Measurements from ENCODE around the gene TMEFF2. TPM values are rescaled to one million over a fixed set of nuclear protein-coding genes. Genes with fewer than 3 reads are reported as not detected.

TMEFF2 gene
- total and polyA plus RNA-seq, 2 donors (not counting 1 experiment from before 2014, with no cell fraction given): not detected

GRCh38 chr2:191912764-191913163 lies 282.0 kb downstream of the TMEFF2 start:
- Mint-ChIP-seq H3K27me3 (peaks cover 13% of the 10 kb centered on the region), H3K27ac (no peak overlapping the region), H3K4me1 (no peaks in the 10 kb centered on the region), H3K4me3 (no peak overlapping the region), H3K9me3 (ENCODE audit: insufficient read depth) (no peaks in the 10 kb centered on the region)
- POLR2A ChIA-PET: no interaction called here
- Histone ChIP-seq H3K79me2 (ENCODE audit: control insufficient read depth, insufficient read depth, low read length) (no peaks in the 10 kb centered on the region), H3K4me1 (ENCODE audit: control insufficient read depth in 2 of 2, insufficient read depth in 2 of 2, low read length in 2 of 2) (no peaks in the 10 kb centered on the region), H2AFZ (ENCODE audit: insufficient read depth, low read depth, low read length, poor library complexity, severe bottlenecking) (no peak overlapping the region), H3K9ac (ENCODE audit: low read length) (no peak overlapping the region), H3K27me3 (replicated peaks in 1 of 4; ENCODE audit: control extremely low read depth in 1 of 4, control insufficient read depth in 3 of 4, insufficient read depth in 4 of 4, low read length in 3 of 4) (no peaks in the 10 kb centered on the region), H3K27ac (ENCODE audit: low read length in 2 of 2) (no peak overlapping the region), H3K36me3 (replicated peaks in 1 of 2; ENCODE audit: control extremely low read depth in 1 of 2, control insufficient read depth in 1 of 2, extremely low read depth in 1 of 2, insufficient read depth in 2 of 2, low read length in 1 of 2) (no peaks in the 10 kb centered on the region), H3K4me2 (replicated peaks; ENCODE audit: low read depth, low read length, poor library complexity, severe bottlenecking) (no peak overlapping the region), H3K4me3 (ENCODE audit: control extremely low read depth in 1 of 5, extremely low read depth in 1 of 5, insufficient read depth in 1 of 5, low read depth in 2 of 5, low read length in 4 of 5) (no peak overlapping the region), H3K9me3 (ENCODE audit: control extremely low read depth in 1 of 3, control insufficient read depth in 2 of 3, insufficient read depth in 1 of 3, low read length in 2 of 3) (no peaks in the 10 kb centered on the region), H4K20me1 (ENCODE audit: control insufficient read depth, insufficient read depth, low read length, poor library complexity, severe bottlenecking) (no peaks in the 10 kb centered on the region)
- ATAC-seq (ENCODE audit: low read depth) (no peak), DNase-seq (no peak)
- 50% methylated on average over 1 of the region's 3 CpGs for WGBS (ENCODE audit: insufficient coverage)
- intact Hi-C loops (cut with micrococcal nuclease): no loop called here
- no peak for TF ChIP-seq EZH2 (IDR thresholded peaks at IDR 0.05; ENCODE audit: borderline replicate concordance, insufficient read depth, low read depth, low read length, poor library complexity, severe bottlenecking)
- no peak for TF ChIP-seq CTCF (IDR thresholded peaks at IDR 0.05)
- CTCF ChIA-PET: no interaction called here

- ATAC-seq (ENCODE audit: low read depth): no peak
- ChIA-PET POLR2A (no interaction called here), CTCF (no interaction called here)
- Mint-ChIP-seq H3K4me1 (no peaks in the 10 kb centered on the region), H3K27ac (no peak overlapping the region), H3K27me3 (peaks cover 3% of the 10 kb centered on the region), H3K9me3 (ENCODE audit: insufficient read depth) (no peaks in the 10 kb centered on the region), H3K4me3 (no peak overlapping the region)
- TF ChIP-seq EZH2 (IDR thresholded peaks at IDR 0.05; ENCODE audit: borderline replicate concordance, insufficient read depth, low read depth, low read length, poor library complexity, severe bottlenecking) (no peak), CTCF (IDR thresholded peaks at IDR 0.05) (no peak)
- Histone ChIP-seq H3K9me3 (ENCODE audit: control extremely low read depth in 1 of 3, control insufficient read depth in 2 of 3, insufficient read depth in 1 of 3, low read length in 2 of 3) (no peaks in the 10 kb centered on the region), H3K79me2 (ENCODE audit: control insufficient read depth, insufficient read depth, low read length) (no peaks in the 10 kb centered on the region), H3K36me3 (replicated peaks in 1 of 2; ENCODE audit: control extremely low read depth in 1 of 2, control insufficient read depth in 1 of 2, extremely low read depth in 1 of 2, insufficient read depth in 2 of 2, low read length in 1 of 2) (no peaks in the 10 kb centered on the region), H3K4me1 (ENCODE audit: control insufficient read depth in 2 of 2, insufficient read depth in 2 of 2, low read length in 2 of 2) (no peaks in the 10 kb centered on the region), H2AFZ (ENCODE audit: insufficient read depth, low read depth, low read length, poor library complexity, severe bottlenecking) (no peak overlapping the region), H3K4me3 (ENCODE audit: control extremely low read depth in 1 of 5, extremely low read depth in 1 of 5, insufficient read depth in 1 of 5, low read depth in 2 of 5, low read length in 4 of 5) (no peak overlapping the region), H3K4me2 (replicated peaks; ENCODE audit: low read depth, low read length, poor library complexity, severe bottlenecking) (no peak overlapping the region), H3K27me3 (replicated peaks in 1 of 4; ENCODE audit: control extremely low read depth in 1 of 4, control insufficient read depth in 3 of 4, insufficient read depth in 4 of 4, low read length in 3 of 4) (no peaks in the 10 kb centered on the region), H3K9ac (ENCODE audit: low read length) (no peak overlapping the region), H4K20me1 (ENCODE audit: control insufficient read depth, insufficient read depth, low read length, poor library complexity, severe bottlenecking) (no peaks in the 10 kb centered on the region), H3K27ac (ENCODE audit: low read length in 2 of 2) (no peak overlapping the region)
- 25% methylated on average over 2 of the region's 2 CpGs for WGBS (ENCODE audit: insufficient coverage)
- no peak for DNase-seq
- intact Hi-C loops (cut with micrococcal nuclease): no loop called here
These were observed 284.2 kb downstream of the TMEFF2 start for GRCh38 chr2:191910518-191910917.

Measured in B cell (primary cell).